22Rv1 (cell line): ENCODE results near the gene NT5C3A.

Experiments
- CTCF ChIP-seq: fragments of 450-650 bp; IDR thresholded peaks from 2 replicates; pipeline ENCODE4 v1.5.1; 2017; ENCODE audit warnings: mild to moderate bottlenecking
- ZFX ChIP-seq: fragments of 450-650 bp; IDR thresholded peaks from 2 replicates; pipeline ENCODE4 v1.6.1; 2017; ENCODE audit warnings: antibody characterized with exemption, borderline replicate concordance

- TF ChIP-seq CTCF, result no peak
- TF ChIP-seq ZFX, result no peak
These were observed 1.2 kb downstream of the NT5C3A start for GRCh38 chr7:33061282-33061937.
